Activated naive CD4-positive, alpha-beta T cell treated with anti-CD3 and anti-CD28 coated beads, Interleukin-2, amount 50 U/mL, for 16 hours (primary cell): ENCODE measurements around the gene IQSEC3.

Experiments used
- DNase-seq: peaks from one replicate; pipeline ENCODE4 v3.0.0-alpha.2; 2020

The IQSEC3 gene

GRCh38 chr12:144650-145284, 78.2 kb downstream of the IQSEC3 start:
- no peak for DNase-seq

DNA sequence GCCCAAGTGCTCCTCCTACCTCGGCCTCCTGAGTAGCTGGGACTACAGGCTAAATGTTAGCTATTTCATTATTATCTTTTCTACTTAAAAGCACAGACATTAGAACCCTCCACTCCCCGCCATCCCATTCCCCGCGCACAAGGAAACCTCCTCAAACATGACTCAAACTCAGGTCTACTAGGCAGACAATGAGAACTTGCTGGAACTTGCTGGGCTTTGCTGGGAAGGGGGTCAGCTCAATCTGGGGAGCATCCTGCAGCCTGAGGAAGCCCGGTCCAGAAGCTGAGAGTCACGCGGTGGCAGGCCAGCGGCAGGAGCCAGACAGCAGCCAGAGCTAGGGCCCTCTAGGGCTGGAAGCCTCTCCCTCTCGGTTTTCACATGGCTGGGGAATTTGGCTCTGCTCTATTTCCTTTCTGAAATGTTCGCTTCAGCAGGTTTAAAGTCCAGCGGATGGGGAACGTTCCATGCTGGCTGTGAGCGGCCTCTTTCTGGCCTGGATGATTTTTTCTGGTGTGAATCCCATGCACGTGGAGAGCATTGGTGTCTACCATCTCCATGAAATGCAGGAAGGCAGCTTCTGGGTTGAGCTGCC, 78.9 kb downstream of the IQSEC3 start:
- DNase-seq: no peak

DNA sequence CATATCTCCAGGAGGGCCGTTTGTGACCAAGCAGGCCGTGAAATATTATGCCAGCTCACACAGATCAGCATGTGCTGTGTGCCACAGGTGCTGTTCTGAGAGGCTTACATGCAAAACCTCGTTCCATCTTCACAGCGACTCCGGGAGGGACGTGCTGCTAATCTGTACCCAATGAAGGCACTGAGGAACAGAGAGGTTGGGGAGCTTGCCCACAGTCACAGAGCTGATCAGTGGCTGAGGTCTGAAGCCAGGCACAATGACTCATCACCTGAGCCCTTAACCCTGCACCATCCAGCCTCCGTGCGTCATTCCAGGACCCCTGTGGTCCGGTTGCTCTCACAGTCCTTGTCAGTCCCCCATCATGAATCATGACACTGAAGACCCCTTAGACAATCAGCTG, 80.7 kb downstream of the IQSEC3 start:
- no peak for DNase-seq

GRCh38 chr12:148676-149416, 82.3 kb downstream of the IQSEC3 start:
- DNase-seq: no peak

DNA sequence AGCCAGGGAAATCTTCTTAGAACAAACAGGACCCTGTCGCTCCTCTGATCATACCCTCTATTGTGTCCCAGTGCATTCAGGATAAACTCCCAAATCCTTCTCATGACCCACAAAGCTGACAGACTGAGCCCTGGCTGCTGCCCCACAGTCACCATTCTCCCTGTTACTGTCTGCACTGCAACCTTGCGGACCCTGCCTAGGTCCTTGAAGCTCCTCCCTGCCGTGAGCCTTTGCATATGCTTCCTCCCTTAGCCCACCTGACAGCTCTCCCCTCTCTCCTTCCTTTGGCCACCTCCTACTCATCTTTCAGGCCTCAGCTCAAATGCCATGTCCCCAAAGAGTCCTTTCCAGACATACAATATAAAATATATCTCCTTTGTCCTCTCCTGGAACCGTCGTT, 85.0 kb downstream of the IQSEC3 start:
- DNase-seq: no peak

DNA sequence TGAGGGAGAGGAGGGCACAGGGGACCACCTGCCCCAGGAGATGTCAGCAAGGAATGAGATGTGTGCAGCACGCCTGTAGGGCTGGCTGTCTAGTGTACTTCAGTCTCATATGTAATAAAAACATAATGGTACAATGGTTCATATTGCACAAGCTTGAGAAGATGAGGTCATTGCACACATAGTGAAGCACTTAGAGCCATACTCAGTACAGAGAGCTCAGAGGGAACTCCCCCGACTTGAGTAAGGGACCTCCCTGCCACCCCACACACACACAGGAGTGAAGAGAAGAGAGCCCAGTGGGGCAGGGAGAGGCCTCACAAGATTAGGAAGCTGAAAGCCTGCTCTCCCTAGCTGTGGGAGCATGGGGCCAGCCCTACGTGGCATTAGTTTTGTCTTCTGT, 85.9 kb downstream of the IQSEC3 start:
- no peak for DNase-seq

DNA sequence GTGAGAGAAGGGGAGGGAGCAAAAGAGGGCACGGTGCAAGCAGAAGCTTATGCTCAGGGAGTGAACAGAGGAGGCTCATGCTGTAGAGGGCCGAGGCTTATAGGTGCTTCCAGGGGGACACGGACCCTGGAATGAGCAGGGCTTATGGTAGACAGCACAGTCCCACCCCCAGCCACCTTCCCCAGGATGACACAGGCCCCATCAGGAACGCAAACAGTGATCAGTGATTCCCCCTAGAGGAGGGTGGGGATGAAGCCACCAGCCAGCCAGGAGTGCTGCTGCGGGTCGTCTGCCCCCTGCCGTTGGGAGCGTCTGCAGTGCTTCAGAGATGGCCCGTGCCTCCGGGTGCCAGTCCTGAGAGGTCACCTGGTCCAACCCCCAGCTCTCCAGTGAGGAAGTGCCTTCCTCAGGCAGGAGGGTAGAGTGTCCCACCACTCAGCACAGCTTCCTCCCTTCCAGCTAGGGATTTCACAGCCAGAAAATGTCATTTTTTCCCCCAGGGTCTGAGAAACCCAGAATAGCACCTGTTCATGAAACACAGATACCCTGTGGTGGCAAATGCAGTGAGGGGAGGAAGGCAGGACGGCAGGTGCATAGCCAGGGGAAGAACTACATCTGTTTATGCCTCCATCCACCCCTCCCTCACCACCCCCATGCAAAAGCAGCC, 86.6 kb downstream of the IQSEC3 start:
- peak; percentile 56 for DNase-seq

GRCh38 chr12:154058-154457, 87.5 kb downstream of the IQSEC3 start:
- no peak for DNase-seq

- DNase-seq: no peak
Observed at GRCh38 chr12:155006-155405, 88.4 kb downstream of the IQSEC3 start.

DNA sequence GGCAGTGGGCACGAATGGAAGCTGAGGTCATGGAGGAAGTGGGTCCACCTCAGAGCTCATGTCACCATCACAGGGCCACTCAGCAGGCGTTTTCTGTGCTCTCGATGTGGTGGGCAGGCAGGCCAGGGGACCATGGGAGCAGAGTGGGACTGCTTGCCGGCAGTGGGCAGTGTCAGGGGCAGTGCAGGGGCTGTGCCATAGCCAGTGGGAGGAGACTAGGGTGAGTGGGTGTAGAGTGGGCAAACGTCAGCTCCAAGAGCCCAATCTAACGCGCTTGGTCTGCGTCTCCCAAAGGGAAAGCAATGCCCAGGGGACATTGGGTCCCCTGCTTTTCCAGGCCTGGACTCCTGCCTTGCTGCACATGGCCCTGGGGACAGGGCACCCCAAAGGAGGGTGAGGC, 89.1 kb downstream of the IQSEC3 start:
- DNase-seq: no peak

- no peak for DNase-seq
Observed at GRCh38 chr12:156945-157344, 90.4 kb downstream of the IQSEC3 start.

GRCh38 chr12:157644-158043, 91.1 kb downstream of the IQSEC3 start:
- no peak for DNase-seq

DNA sequence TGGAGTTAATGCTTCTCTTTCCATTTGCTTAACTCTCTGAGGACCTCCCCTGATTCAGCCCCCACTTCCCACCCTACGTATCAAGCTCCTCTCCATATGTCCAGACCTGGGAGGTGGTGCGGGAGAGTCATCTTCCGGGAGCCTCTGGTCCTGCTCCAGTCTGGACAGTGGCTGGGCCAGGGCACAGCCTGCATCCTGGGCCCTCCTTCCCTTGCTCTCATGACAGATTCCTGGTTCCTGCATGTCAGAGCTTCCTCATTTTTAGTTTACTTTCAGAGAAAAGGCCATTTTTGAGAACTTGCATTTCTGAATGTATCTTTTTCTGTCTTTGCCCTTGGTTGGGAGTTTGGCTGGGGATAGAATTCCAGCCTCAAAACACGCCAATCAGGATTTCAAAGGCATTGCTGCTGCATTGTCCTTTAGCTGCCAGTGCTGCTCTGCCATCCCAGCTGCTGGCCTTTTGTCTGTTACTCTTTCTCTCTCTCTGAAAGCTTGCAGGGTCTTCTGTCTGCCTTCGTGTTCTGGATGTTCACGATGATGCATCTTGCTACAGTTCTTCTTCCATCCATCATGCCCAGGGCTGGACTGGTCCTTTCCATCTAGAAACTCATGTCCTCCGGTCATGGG, 92.7 kb downstream of the IQSEC3 start:
- no peak for DNase-seq

DNA sequence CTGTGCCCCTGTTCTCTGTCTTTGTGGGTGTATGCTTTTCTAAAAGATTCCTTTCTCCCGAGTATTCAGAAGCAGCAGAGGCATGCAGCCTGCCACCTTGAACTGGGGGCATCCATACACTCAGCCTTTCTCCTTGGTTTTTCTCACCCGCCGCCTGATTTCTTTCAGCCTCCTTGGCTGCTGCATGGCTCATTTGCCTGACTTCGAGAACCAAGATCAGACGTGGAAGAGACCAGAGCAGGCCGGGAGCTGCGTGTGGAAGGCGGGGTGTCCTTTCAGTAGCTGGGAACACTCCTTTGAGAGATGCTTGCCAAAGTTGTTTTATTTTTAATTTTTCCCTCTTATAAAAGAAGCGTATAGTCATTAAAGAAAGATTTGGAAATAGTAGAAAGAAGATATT, 94.3 kb downstream of the IQSEC3 start:
- DNase-seq: no peak

GRCh38 chr12:161823-162222, 95.3 kb downstream of the IQSEC3 start:
- DNase-seq: no peak

GRCh38 chr12:162467-163307, 96.1 kb downstream of the IQSEC3 start:
- no peak for DNase-seq

DNA sequence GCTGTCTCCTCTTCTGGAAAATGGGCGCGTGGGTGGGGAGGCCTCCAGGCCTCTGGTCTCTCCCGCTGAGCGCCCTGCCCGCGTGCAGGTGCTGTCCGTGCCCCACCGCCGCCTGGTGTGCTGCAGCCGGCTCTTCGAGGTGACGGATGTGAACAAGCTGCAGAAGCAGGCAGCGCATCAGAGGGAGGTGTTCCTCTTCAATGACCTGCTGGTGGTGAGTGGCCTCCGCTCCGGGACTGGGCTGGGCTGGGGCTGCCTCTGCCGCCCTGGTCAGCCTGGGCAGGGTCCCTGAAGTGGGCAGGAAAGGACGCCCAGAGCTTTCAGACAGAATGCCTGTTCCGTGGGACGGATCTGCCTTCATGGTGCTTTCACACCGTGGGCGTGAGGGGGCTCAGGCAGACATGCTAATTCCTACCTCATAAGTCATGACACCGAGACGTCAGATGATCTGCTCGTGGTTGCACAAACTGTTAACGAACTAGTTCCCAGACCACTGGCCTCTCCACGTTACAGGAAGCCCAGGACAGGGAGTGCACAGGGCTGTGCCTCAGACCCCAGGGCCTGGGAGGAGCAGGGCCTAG, 96.9 kb downstream of the IQSEC3 start:
- DNase-seq: no peak

DNA sequence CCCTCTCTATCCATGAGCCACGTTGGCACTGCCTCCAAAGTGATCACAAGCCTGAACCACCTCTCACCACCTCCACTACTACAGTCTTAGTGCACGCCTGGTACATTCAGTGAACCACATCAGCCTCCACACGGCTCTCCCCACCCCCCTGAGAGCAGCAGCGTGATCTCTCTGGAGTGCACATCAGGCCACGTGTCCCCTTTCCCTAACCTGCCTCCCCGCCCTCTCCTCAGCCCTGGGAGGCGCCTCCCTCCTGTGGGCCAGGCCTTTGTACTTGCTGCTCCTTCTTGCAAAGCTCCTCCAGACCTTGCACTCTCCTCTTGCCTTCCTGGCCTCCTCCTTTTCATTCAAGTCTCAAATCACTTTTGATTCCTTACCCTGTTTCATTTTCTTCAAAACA, 97.6 kb downstream of the IQSEC3 start:
- DNase-seq: no peak

- DNase-seq: no peak
Observed at GRCh38 chr12:165862-166368, 99.3 kb downstream of the IQSEC3 start.

DNA sequence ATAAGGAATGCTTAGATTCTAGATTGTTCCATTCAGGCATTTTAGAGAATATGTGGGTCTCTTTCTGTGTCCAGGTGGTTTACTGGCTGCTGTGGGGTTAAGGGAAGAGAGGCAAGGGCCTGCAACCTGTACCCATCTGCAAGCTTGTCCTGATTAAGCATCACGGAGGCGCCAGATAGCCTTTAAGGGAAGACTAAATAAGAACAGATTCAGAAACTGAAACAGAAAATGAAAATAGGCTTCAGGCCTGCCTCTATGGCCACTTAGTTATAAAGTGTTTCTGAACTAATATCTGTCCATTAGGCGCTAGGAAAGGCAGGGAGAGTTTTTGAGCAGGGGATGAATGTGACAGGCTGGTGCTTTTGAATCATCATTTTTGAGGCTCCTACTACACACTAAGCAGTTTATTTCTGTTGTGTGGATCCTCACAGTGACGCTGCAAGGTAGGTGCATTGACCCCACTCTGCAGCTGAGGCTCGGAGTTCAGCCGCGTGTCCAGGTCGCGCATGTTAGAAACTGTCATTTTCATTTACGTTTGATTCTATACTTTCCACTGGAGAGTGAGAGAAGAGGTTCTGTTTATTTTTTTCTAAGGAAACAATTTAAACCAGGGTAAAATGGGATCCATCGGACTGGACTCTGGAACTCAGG, 100.0 kb downstream of the IQSEC3 start:
- no peak for DNase-seq

DNA sequence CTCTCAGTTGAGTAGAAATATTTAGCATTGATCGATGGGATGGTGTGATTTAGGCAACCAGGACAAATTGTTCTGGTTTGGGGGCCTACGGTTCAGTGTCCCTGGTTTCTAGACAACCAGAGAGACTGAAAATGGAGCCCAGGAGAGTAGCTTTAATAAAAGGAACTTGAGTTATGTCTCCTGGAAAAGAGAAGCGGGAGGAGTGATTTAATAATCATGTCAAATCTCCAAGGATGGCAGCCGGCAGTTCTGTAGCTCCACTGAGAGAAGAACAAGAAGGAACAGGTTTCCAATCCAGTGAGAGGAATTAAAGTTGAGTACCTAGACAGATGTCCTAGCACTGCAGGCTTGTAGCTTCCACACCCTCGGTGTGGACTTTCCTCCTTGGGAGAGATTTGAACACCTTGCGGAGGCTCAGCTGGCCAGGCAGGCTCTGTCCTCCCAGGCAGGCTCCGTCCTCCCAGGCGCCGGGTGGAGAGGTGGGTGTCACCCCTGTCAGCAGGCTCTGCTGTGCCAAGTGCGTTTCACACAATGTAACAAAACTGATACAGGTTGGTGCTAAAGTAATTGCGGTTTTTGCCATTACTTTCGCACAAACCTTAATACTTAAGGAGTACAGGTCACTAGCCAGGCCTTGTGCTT, 101.5 kb downstream of the IQSEC3 start:
- DNase-seq: no peak
